Suprapubic skin (tissue), 3 donors: ENCODE data around the gene NUFIP1.

Experiments used
- CTCF ChIP-seq, 2 donors: fragments of 200-600 bp in 1 of 2; fragments of 450-650 bp in 1 of 2; sonication (generic) in 1 of 2; IDR thresholded peaks; one replicate each; pipeline ENCODE4 v1.5.1; 2016 to 2019; ENCODE audit warnings: antibody characterized with exemption in 2 of 2, mild to moderate bottlenecking in 1 of 2, moderate library complexity in 1 of 2
- POLR2AphosphoS5 ChIP-seq, 3 donors: sonication (generic); formaldehyde crosslinking; IDR thresholded peaks; one replicate each; pipeline ENCODE4 v1.6.1; 2017; ENCODE audit warnings: antibody characterized with exemption in 3 of 3

- no peak for TF ChIP-seq CTCF (IDR thresholded peaks at IDR 0.05)
- TF ChIP-seq POLR2AphosphoS5 (IDR thresholded peaks at IDR 0.05) = no peak
Observed at GRCh38 chr13:44930963-44931623, 58.2 kb downstream of the NUFIP1 start.
